H4 (cell line): ENCODE measurements around the gene OR4A47. TPM values are rescaled to one million over a fixed set of nuclear protein-coding genes. Genes with fewer than 3 reads are reported as not detected.
"Not testable (repeated sequence)": the region's sequence is repeated elsewhere in the genome, so short reads cannot be mapped to it uniquely, and the experiment has no call there.

ENCODE experiments used
- DNase-seq: peaks from one replicate; pipeline ENCODE4 v3.0.0-alpha.2; 2015; ENCODE audit warnings: low spot score
- total RNA-seq: library from RNA; depleted of rRNA; stranded (reverse); fragments of >200 nt; shearing (Covaris generic); gene quantifications from 2 replicates; pipeline ENCODE4 v1.2.3, GENCODE V29; 2014; rRNA removed

OR4A47 gene
- total RNA-seq, result not detected in 2 replicates

GRCh38 chr11:48488493-48488892, at the start of gene OR4A47:
TSS of gene OR4A47 (plus strand) at chr11:48488793. CDS start at chr11:48488793, 0 bp downstream.
- not testable (repeated sequence) for DNase-seq

GRCh38 chr11:48455909-48456308, 32.7 kb upstream of the OR4A47 start:
- DNase-seq, result not testable (repeated sequence)

GRCh38 chr11:48473966-48474365, 14.6 kb upstream of the OR4A47 start:
- DNase-seq, result not testable (repeated sequence)

GRCh38 chr11:48474703-48475102, 13.9 kb upstream of the OR4A47 start:
- not testable (repeated sequence) for DNase-seq

GRCh38 chr11:48506169-48506568, 17.6 kb downstream of the OR4A47 start:
- DNase-seq, result not testable (repeated sequence)

- DNase-seq, result no peak
These were observed 50.4 kb downstream of the OR4A47 start for GRCh38 chr11:48538991-48539390.

Other genes starting within 250 kb of the OR4A47 start
- gene OR4X2, start 243.7 kb upstream of the OR4A47 start, total RNA-seq, result not detected in 2 replicates
- gene OR4X1, start 224.9 kb upstream of the OR4A47 start, total RNA-seq, result not detected in 2 replicates
- not detected in 2 replicates for gene OR4S1, start 182.6 kb upstream of the OR4A47 start, total RNA-seq
- not detected in 2 replicates for gene OR4C3, start 163.9 kb upstream of the OR4A47 start, total RNA-seq
- gene OR4C5, start 122.3 kb upstream of the OR4A47 start, total RNA-seq, result not detected in 2 replicates